ENCODE data around the gene ANKS1A.

The ANKS1A gene

GRCh38 chr6:35018182-35018519, 129.1 kb downstream of the ANKS1A start:
- Histone ChIP-seq H2AFZ (ENCODE audit: low read length) (no peak overlapping the region), H3K9me3 (ENCODE audit: insufficient read depth, low read depth, low read length) (no peaks in the 10 kb centered on the region), H3K4me3 (ENCODE audit: low read length, poor library complexity, severe bottlenecking) (no peak overlapping the region), H3K27me3 (ENCODE audit: insufficient read depth, low read length, poor library complexity, severe bottlenecking) (no peaks in the 10 kb centered on the region), H3K4me1 (ENCODE audit: insufficient read depth, low read length, poor library complexity, severe bottlenecking) (peaks cover 8% of the 10 kb centered on the region), H3K9ac (ENCODE audit: low read depth, low read length, poor library complexity, severe bottlenecking) (no peak overlapping the region), H3K79me2 (ENCODE audit: insufficient read depth, low read length) (no peaks in the 10 kb centered on the region), H3K36me3 (ENCODE audit: insufficient read depth, low read length) (peaks cover 15% of the 10 kb centered on the region; the same call in 1 of the 2 replicates), H3F3A (ENCODE audit: low read depth) (no peaks in the 10 kb centered on the region), H3K9me2 (replicated peaks; ENCODE audit: low read depth, low read length) (no peaks in the 10 kb centered on the region), H4K20me1 (ENCODE audit: insufficient read depth, low read length, poor library complexity, severe bottlenecking) (no peaks in the 10 kb centered on the region), H3K4me2 (ENCODE audit: low read depth, low read length, poor library complexity, severe bottlenecking) (no peak overlapping the region)
- TF ChIP-seq, protein P1, sequence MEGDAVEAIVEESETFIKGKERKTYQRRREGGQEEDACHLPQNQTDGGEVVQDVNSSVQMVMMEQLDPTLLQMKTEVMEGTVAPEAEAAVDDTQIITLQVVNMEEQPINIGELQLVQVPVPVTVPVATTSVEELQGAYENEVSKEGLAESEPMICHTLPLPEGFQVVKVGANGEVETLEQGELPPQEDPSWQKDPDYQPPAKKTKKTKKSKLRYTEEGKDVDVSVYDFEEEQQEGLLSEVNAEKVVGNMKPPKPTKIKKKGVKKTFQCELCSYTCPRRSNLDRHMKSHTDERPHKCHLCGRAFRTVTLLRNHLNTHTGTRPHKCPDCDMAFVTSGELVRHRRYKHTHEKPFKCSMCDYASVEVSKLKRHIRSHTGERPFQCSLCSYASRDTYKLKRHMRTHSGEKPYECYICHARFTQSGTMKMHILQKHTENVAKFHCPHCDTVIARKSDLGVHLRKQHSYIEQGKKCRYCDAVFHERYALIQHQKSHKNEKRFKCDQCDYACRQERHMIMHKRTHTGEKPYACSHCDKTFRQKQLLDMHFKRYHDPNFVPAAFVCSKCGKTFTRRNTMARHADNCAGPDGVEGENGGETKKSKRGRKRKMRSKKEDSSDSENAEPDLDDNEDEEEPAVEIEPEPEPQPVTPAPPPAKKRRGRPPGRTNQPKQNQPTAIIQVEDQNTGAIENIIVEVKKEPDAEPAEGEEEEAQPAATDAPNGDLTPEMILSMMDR (conservative IDR thresholded peaks at IDR 0.05; ENCODE audit: low read length): no peak
- TF ChIP-seq EZH2phosphoT487 (IDR thresholded peaks at IDR 0.05; ENCODE audit: borderline replicate concordance): no peak

DNA sequence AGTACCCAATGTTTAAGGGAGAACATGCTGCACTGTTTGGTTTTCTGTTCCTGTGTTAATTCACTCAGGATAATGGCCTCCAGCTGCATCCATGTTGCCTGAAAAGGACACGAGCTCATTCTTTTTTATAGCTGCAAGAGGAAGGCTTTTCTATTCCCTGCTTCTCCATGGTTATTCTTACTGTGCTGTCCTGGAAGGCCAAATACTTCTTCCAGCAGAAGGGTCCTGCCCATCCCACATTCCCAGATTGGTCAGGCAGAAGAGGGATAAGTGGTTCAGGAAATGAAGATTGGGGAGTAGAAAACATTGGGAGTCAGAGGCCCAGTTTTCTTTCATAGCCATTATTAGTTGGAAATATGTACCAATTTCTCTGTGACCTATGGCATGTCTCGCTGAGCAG, 129.7 kb downstream of the ANKS1A start:
- Histone ChIP-seq H3K4me3 (ENCODE audit: low read length, poor library complexity, severe bottlenecking) (no peak overlapping the region), H3F3A (ENCODE audit: low read depth) (no peaks in the 10 kb centered on the region), H2AFZ (ENCODE audit: low read length) (no peak overlapping the region), H3K9me2 (replicated peaks; ENCODE audit: low read depth, low read length) (no peaks in the 10 kb centered on the region), H3K79me2 (ENCODE audit: insufficient read depth, low read length) (no peaks in the 10 kb centered on the region), H3K4me1 (ENCODE audit: insufficient read depth, low read length, poor library complexity, severe bottlenecking) (peaks cover 8% of the 10 kb centered on the region), H4K20me1 (ENCODE audit: insufficient read depth, low read length, poor library complexity, severe bottlenecking) (no peaks in the 10 kb centered on the region), H3K4me2 (ENCODE audit: low read depth, low read length, poor library complexity, severe bottlenecking) (no peak overlapping the region), H3K9me3 (ENCODE audit: insufficient read depth, low read depth, low read length) (no peaks in the 10 kb centered on the region), H3K27me3 (ENCODE audit: insufficient read depth, low read length, poor library complexity, severe bottlenecking) (no peaks in the 10 kb centered on the region), H3K36me3 (ENCODE audit: insufficient read depth, low read length) (peaks cover 15% of the 10 kb centered on the region; the same call in 1 of the 2 replicates), H3K9ac (ENCODE audit: low read depth, low read length, poor library complexity, severe bottlenecking) (no peak overlapping the region)
- no peak for TF ChIP-seq EZH2phosphoT487 (IDR thresholded peaks at IDR 0.05; ENCODE audit: borderline replicate concordance)
- TF ChIP-seq, protein P1 (conservative IDR thresholded peaks at IDR 0.05; ENCODE audit: low read length): no peak

GRCh38 chr6:35019171-35019570, 130.1 kb downstream of the ANKS1A start:
- no peaks in the 10 kb centered on the region for H3K9me2 ChIP-seq (replicated peaks; ENCODE audit: low read depth, low read length)

More at GRCh38 chr6:35019171-35019570, 130.1 kb downstream of the ANKS1A start:
- H3K9me3 ChIP-seq (ENCODE audit: insufficient read depth, low read depth, low read length): no peaks in the 10 kb centered on the region
- H3K4me2 ChIP-seq (ENCODE audit: low read depth, low read length, poor library complexity, severe bottlenecking): no peak overlapping the region
- H3K4me1 ChIP-seq (ENCODE audit: insufficient read depth, low read length, poor library complexity, severe bottlenecking): peaks cover 10% of the 10 kb centered on the region
- H3K9ac ChIP-seq (ENCODE audit: low read depth, low read length, poor library complexity, severe bottlenecking): no peak overlapping the region
- H3F3A ChIP-seq (ENCODE audit: low read depth): no peaks in the 10 kb centered on the region
- no peaks in the 10 kb centered on the region for H4K20me1 ChIP-seq (ENCODE audit: insufficient read depth, low read length, poor library complexity, severe bottlenecking)
- H2AFZ ChIP-seq (ENCODE audit: low read length): no peak overlapping the region
- H3K4me3 ChIP-seq (ENCODE audit: low read length, poor library complexity, severe bottlenecking): no peak overlapping the region
- no peaks in the 10 kb centered on the region for H3K27me3 ChIP-seq (ENCODE audit: insufficient read depth, low read length, poor library complexity, severe bottlenecking)
- TF ChIP-seq, protein P1 (conservative IDR thresholded peaks at IDR 0.05; ENCODE audit: low read length): no peak
- peaks cover 15% of the 10 kb centered on the region; the same call in 1 of the 2 replicates for H3K36me3 ChIP-seq (ENCODE audit: insufficient read depth, low read length)
- no peaks in the 10 kb centered on the region for H3K79me2 ChIP-seq (ENCODE audit: insufficient read depth, low read length)

Data from Loucy (cell line).